WTC11 (cell line): Measurements from ENCODE around the gene HLA-G. TPM values are rescaled to one million over a fixed set of nuclear protein-coding genes. Genes with fewer than 3 reads are reported as not detected.

Source experiments
- ATAC-seq: fragments of 200-7000 bp; cut with Tn5 transposase; 2 replicates; pipeline ENCODE4 v1.10.0; 2021; ENCODE audit warnings: mild to moderate bottlenecking, moderate library complexity
- CTCF ChIA-PET: fragments of 300-600 bp; sonication (Branson Sonifier 250); formaldehyde crosslinking; loops from one replicate; lab custom pipeline; 2021; ENCODE audit warnings: antibody characterized with exemption; lab: Charles Lee
- POLR2A ChIA-PET: fragments of 350-600 bp; sonication (Branson Sonifier 250); formaldehyde crosslinking; loops from one replicate; lab custom pipeline; 2021; ENCODE audit warnings: antibody characterized with exemption; lab: Charles Lee
- DNase-seq: peaks from one replicate; pipeline ENCODE4 v3.0.0; 2021; ENCODE audit warnings: low spot score
- H3K27ac Mint-ChIP-seq: 2 replicates; pipeline ENCODE4 v1.8.0; 2021; ENCODE audit warnings: mixed read lengths
- H3K27me3 Mint-ChIP-seq: 2 replicates; pipeline ENCODE4 v1.8.0; 2021; ENCODE audit warnings: low read depth, mild to moderate bottlenecking, moderate library complexity, mixed read lengths
- H3K36me3 Mint-ChIP-seq: 2 replicates; pipeline ENCODE4 v1.8.0; 2021; ENCODE audit warnings: mixed read lengths
- H3K4me1 Mint-ChIP-seq: 2 replicates; pipeline ENCODE4 v1.8.0; 2022; ENCODE audit warnings: mixed read lengths
- H3K4me3 Mint-ChIP-seq: 2 replicates; pipeline ENCODE4 v1.8.0; 2021; ENCODE audit warnings: mild to moderate bottlenecking, moderate library complexity, mixed read lengths
- H3K9me3 Mint-ChIP-seq: 2 replicates; pipeline ENCODE4 v1.8.0; 2021; ENCODE audit warnings: mixed read lengths
- CREB1 ChIP-seq: sonication (generic); formaldehyde crosslinking; IDR thresholded peaks from 2 replicates; pipeline ENCODE4 v1.8.0; 2023; ENCODE audit warnings: mild to moderate bottlenecking, missing genetic modification reagents
- CREM ChIP-seq: sonication (generic); formaldehyde crosslinking; IDR thresholded peaks from 2 replicates; pipeline ENCODE4 v1.8.1; 2022; ENCODE audit warnings: mild to moderate bottlenecking, missing genetic modification reagents, moderate library complexity
- CTCF ChIP-seq: fragments of 200-600 bp; IDR thresholded peaks from 2 replicates; pipeline ENCODE4 v1.8.0; 2022; ENCODE audit warnings: antibody characterized with exemption
- ELF4 ChIP-seq: sonication (generic); formaldehyde crosslinking; IDR thresholded peaks from 2 replicates; pipeline ENCODE4 v1.8.1; 2022; ENCODE audit warnings: low read depth, mild to moderate bottlenecking, moderate library complexity, missing genetic modification reagents
- ERG ChIP-seq: fragments of 250-450 bp; sonication (Bioruptor Pico); IDR thresholded peaks from 2 replicates; pipeline ENCODE4 v1.8.0; 2021; ENCODE audit warnings: mild to moderate bottlenecking
- FOXP1 ChIP-seq: sonication (generic); formaldehyde crosslinking; IDR thresholded peaks from 2 replicates; pipeline ENCODE4 v1.8.0; 2022; ENCODE audit warnings: missing genetic modification reagents, mild to moderate bottlenecking, moderate library complexity, borderline replicate concordance
- FOXP4 ChIP-seq: sonication (generic); formaldehyde crosslinking; IDR thresholded peaks from 2 replicates; pipeline ENCODE4 v1.8.0; 2022; ENCODE audit warnings: mild to moderate bottlenecking, missing genetic modification reagents
- GABPB1 ChIP-seq: sonication (generic); formaldehyde crosslinking; IDR thresholded peaks from 2 replicates; pipeline ENCODE4 v1.8.1; 2023; ENCODE audit warnings: mild to moderate bottlenecking, missing genetic modification reagents
- GRHL2 ChIP-seq: fragments of 250-450 bp; sonication (Bioruptor Pico); IDR thresholded peaks from 2 replicates; pipeline ENCODE4 v1.8.0; 2022; ENCODE audit warnings: mild to moderate bottlenecking, moderate library complexity; ENCODE audit not compliant: insufficient replicate concordance, severe bottlenecking
- IRF2 ChIP-seq: sonication (generic); formaldehyde crosslinking; IDR thresholded peaks from 2 replicates; pipeline ENCODE4 v1.8.0; 2022; ENCODE audit warnings: low read depth, missing genetic modification reagents, borderline replicate concordance
- MLX ChIP-seq: sonication (generic); formaldehyde crosslinking; IDR thresholded peaks from 2 replicates; pipeline ENCODE4 v1.8.1; 2023; ENCODE audit warnings: mild to moderate bottlenecking, missing genetic modification reagents, moderate library complexity
- NFE2L1 ChIP-seq: sonication (generic); formaldehyde crosslinking; IDR thresholded peaks from 2 replicates; pipeline ENCODE4 v1.8.1; 2023; ENCODE audit warnings: missing genetic modification reagents
- OVOL2 ChIP-seq: fragments of 250-450 bp; sonication (Bioruptor Pico); IDR thresholded peaks from 2 replicates; pipeline ENCODE4 v1.9.0; 2021; ENCODE audit warnings: mild to moderate bottlenecking, borderline replicate concordance
- PREB ChIP-seq: sonication (generic); formaldehyde crosslinking; IDR thresholded peaks from 2 replicates; pipeline ENCODE4 v1.8.1; 2022; ENCODE audit warnings: mild to moderate bottlenecking, missing genetic modification reagents, moderate library complexity, borderline replicate concordance
- PRRX2 ChIP-seq: fragments of 250-450 bp; sonication (Bioruptor Pico); IDR thresholded peaks from 2 replicates; pipeline ENCODE4 v1.8.0; 2021; ENCODE audit warnings: mild to moderate bottlenecking
- RELA ChIP-seq: sonication (generic); formaldehyde crosslinking; IDR thresholded peaks from 2 replicates; pipeline ENCODE4 v1.8.1; 2022; ENCODE audit warnings: missing genetic modification reagents, mild to moderate bottlenecking, borderline replicate concordance
- SMAD4 ChIP-seq: sonication (generic); formaldehyde crosslinking; IDR thresholded peaks from 2 replicates; pipeline ENCODE4 v1.8.0; 2022; ENCODE audit warnings: mild to moderate bottlenecking, missing genetic modification reagents
- SOX15 ChIP-seq: fragments of 250-450 bp; sonication (Bioruptor Pico); IDR thresholded peaks from 2 replicates; pipeline ENCODE4 v1.9.0; 2021; ENCODE audit warnings: mild to moderate bottlenecking
- TEAD4 ChIP-seq: sonication (generic); formaldehyde crosslinking; IDR thresholded peaks from 2 replicates; pipeline ENCODE4 v1.8.0; 2022; ENCODE audit warnings: mild to moderate bottlenecking, missing genetic modification reagents
- ZMAT4 ChIP-seq: fragments of 250-450 bp; sonication (Bioruptor Pico); IDR thresholded peaks from 2 replicates; pipeline ENCODE4 v1.9.0; 2021; ENCODE audit warnings: mild to moderate bottlenecking
- ZNF219 ChIP-seq: sonication (generic); formaldehyde crosslinking; IDR thresholded peaks from 2 replicates; pipeline ENCODE4 v1.8.0; 2023; ENCODE audit warnings: missing genetic modification reagents, mild to moderate bottlenecking, borderline replicate concordance
- ZNF232 ChIP-seq: sonication (generic); formaldehyde crosslinking; IDR thresholded peaks from 2 replicates; pipeline ENCODE4 v1.8.0; 2022; ENCODE audit warnings: mild to moderate bottlenecking, missing genetic modification reagents
- ZNF281 ChIP-seq: sonication (generic); formaldehyde crosslinking; IDR thresholded peaks from 2 replicates; pipeline ENCODE4 v1.8.0; 2023; ENCODE audit warnings: mild to moderate bottlenecking, missing genetic modification reagents
- ZNF317 ChIP-seq: sonication (generic); formaldehyde crosslinking; IDR thresholded peaks from 2 replicates; pipeline ENCODE4 v1.8.1; 2023; ENCODE audit warnings: low read depth, mild to moderate bottlenecking, moderate library complexity, missing genetic modification reagents, borderline replicate concordance
- ZNF671 ChIP-seq: fragments of 250-450 bp; sonication (Bioruptor Pico); IDR thresholded peaks from 2 replicates; pipeline ENCODE4 v1.8.0; 2021; ENCODE audit warnings: mild to moderate bottlenecking
- total RNA-seq: library from RNA; stranded (reverse); gene quantifications from 3 replicates; pipeline ENCODE4 v1.2.3, GENCODE V29; 2021

Gene HLA-G
- total RNA-seq, 1 experiment from 2014 or later, result 1.7 TPM

- H3K27me3 Mint-ChIP-seq, result peaks cover 24% of the 10 kb centered on the region
- no peaks in the 10 kb centered on the region for H3K4me1 Mint-ChIP-seq
- H3K4me3 Mint-ChIP-seq, result no peak overlapping the region
- no peak overlapping the region for H3K27ac Mint-ChIP-seq
- CTCF ChIA-PET, result interaction anchor here (1.0 to 1.6 kb wide), 2 partner anchors 73 to 157 kb away, joined by 3 to 6 read pairs; no protein-coding TSS in a partner anchor
- POLR2A ChIA-PET, result no interaction called here
- TF ChIP-seq ZNF281 (CRISPR knock-in tag), result no peak
- no peak for TF ChIP-seq NFE2L1 (CRISPR knock-in tag)
- TF ChIP-seq MLX, result no peak
- no peak for TF ChIP-seq ZNF232 (CRISPR knock-in tag)
- no peak for TF ChIP-seq CREM (CRISPR knock-in tag)
- no peak for TF ChIP-seq SOX15 (CRISPR knock-in tag)
- no peak for TF ChIP-seq PREB (CRISPR knock-in tag)
- no peak for TF ChIP-seq GRHL2 (CRISPR knock-in tag)
- TF ChIP-seq FOXP4 (CRISPR knock-in tag), result no peak
- TF ChIP-seq GABPB1 (CRISPR knock-in tag), result no peak
- TF ChIP-seq ZNF219, result no peak
- no peak for TF ChIP-seq ELF4 (CRISPR knock-in tag)
- ATAC-seq (no peak), DNase-seq (no peak)
- H3K36me3 Mint-ChIP-seq, result no peaks in the 10 kb centered on the region
- H3K9me3 Mint-ChIP-seq, result no peaks in the 10 kb centered on the region
Measured at GRCh38 chr6:29811377-29811776, 16.2 kb upstream of the HLA-G start.

GRCh38 chr6:29813066-29813465 is 14.6 kb upstream of the HLA-G start:
- DNase-seq, result no peak
- ChIA-PET CTCF (interaction anchor here (0.9 to 1.0 kb wide), 2 partner anchors 108 to 160 kb away, joined by 3 to 4 read pairs; no protein-coding TSS in a partner anchor), POLR2A (no interaction called here)
- H3K27me3 Mint-ChIP-seq, result peaks cover 11% of the 10 kb centered on the region
- H3K27ac Mint-ChIP-seq, result no peak overlapping the region
- no peaks in the 10 kb centered on the region for H3K36me3 Mint-ChIP-seq
- H3K4me3 Mint-ChIP-seq, result no peak overlapping the region
- H3K9me3 Mint-ChIP-seq, result no peaks in the 10 kb centered on the region
- no peaks in the 10 kb centered on the region for H3K4me1 Mint-ChIP-seq
- ATAC-seq, result no peak
- TF ChIP-seq ERG (CRISPR knock-in tag) (no peak), PRRX2 (CRISPR knock-in tag) (no peak), CREB1 (CRISPR knock-in tag) (no peak), IRF2 (CRISPR knock-in tag) (no peak), FOXP1 (CRISPR knock-in tag) (no peak), SMAD4 (CRISPR knock-in tag) (no peak), RELA (no peak), ZNF671 (CRISPR knock-in tag) (no peak), PREB (CRISPR knock-in tag) (no peak), ZMAT4 (no peak), ZNF317 (CRISPR knock-in tag) (no peak), OVOL2 (CRISPR knock-in tag) (no peak), CTCF (no peak), ZNF219 (no peak), ZNF232 (CRISPR knock-in tag) (no peak), TEAD4 (no peak)
